HTR-8/SVneo (cell line): ENCODE results near the gene GPR142.

Source experiments
- DNase-seq: peaks from one replicate; pipeline ENCODE4 v3.0.0; 2011; ENCODE audit warnings: low spot score, mixed read lengths; ENCODE audit not compliant: insufficient read length
- FAIRE-seq: peaks from 2 replicates; lab custom pipeline; 2011; peaks lifted over from hg19 to GRCh38; lab: Jason Lieb, UNC

Gene GPR142

DNA sequence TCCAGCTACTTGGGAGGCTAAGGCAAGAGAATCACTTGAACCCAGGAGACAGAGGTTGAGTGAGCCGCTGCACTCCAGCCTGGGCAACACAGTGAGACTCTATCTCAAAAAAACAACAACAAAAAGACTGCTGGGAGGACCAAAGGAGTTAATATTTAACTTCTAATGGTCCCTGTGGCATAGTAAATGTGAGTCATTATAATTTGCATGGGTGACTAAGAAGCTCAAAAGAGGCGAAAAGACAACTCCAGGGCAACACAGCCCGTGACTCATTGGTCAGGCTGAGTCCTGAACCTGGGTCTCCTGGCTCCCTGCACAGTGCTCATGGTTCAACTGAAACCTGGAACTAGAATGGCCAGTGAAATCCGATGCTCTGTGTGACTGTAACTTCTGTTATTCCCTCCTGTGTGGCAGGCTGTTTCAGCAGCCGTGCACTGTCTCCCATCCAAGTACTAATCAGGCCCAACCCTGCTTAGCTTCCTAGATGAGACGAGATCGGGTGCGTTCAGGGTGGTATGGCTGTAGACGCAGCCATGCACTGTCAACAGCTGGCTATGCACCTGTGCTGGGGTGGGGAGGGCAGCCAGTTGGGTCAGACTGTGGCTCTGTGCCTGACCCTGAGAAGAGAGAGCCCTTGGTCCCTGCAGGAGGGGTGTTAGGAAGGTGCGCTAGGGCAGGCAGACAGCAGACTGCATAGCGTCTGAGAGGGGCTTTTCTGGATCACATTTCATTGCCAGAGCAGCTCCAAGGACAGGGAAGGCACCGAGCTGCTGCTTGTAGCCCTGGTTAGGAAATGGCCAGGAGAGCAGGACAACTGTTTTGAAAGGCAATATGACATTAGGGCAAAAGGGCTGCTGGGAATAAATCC, 50.1 kb downstream of the GPR142 start:
- no peak for DNase-seq
- no peak for FAIRE-seq

DNA sequence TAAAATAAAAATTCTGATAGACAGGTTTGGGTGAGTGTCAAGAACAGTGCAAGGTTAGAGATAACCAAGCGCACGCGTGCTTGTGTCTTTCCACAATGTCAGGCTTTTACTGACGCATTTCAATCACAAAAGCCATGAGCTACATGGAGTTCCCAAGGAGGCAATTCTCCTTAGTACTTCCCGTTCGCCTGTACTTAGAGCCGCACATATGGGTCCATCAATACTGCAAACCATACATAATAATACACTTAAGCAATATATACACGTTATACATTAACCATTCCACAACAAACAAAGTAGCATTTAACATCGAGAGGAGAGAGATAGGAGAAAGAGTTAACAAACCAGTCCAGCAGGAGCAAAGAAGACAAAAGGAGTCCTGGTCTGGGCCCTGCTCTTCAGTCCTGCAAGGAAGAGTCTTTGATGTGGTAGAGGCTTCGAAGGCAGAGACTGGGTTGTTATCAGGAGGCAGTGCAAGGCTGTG, 52.7 kb downstream of the GPR142 start:
- no peak for FAIRE-seq
- no peak for DNase-seq
